H1 (cell line): ENCODE results near the gene MTFMT. TPM values are rescaled to one million over a fixed set of nuclear protein-coding genes. Genes with fewer than 3 reads are reported as not detected.

Experiments used
- CTCF ChIA-PET: fragments of 300-600 bp; sonication (Branson Sonifier 250); formaldehyde crosslinking; loops from one replicate; lab custom pipeline; 2021; ENCODE audit not compliant: partially characterized antibody; lab: Charles Lee
- POLR2A ChIA-PET: fragments of 300-600 bp; sonication (Branson Sonifier 250); formaldehyde crosslinking; loops from one replicate; lab custom pipeline; 2021; ENCODE audit warnings: inconsistent platforms; ENCODE audit not compliant: partially characterized antibody; lab: Charles Lee
- DNase-seq, 2 experiments: peaks; one replicate each; pipeline versions ENCODE4 v3.0.0 to v3.0.0-alpha.2; 2010 to 2022; ENCODE audit warnings: low spot score in 2 of 2, low read depth in 1 of 2, mixed read lengths in 1 of 2
- FAIRE-seq: peaks from 2 replicates; lab custom pipeline; 2011; peaks lifted over from hg19 to GRCh38; lab: Jason Lieb, UNC
- H2AFZ ChIP-seq: 2 replicates; pipeline ENCODE4 v1.8.1; 2012; ENCODE audit warnings: low read length, inconsistent platforms
- H2AK5ac ChIP-seq: 2 replicates; pipeline ENCODE4 v1.6.1; 2013; ENCODE audit warnings: low read depth, low read length
- H2BK120ac ChIP-seq: replicated peaks from 2 replicates; pipeline ENCODE3; 2013; ENCODE audit warnings: low read depth, low read length, inconsistent platforms
- H2BK12ac ChIP-seq: 2 replicates; pipeline ENCODE4 v1.6.1; 2013; ENCODE audit warnings: low read depth, low read length
- H2BK15ac ChIP-seq: 2 replicates; pipeline ENCODE4 v1.6.1; 2013; ENCODE audit warnings: low read length
- H2BK20ac ChIP-seq: 2 replicates; pipeline ENCODE4 v1.6.1; 2013; ENCODE audit warnings: low read length
- H2BK5ac ChIP-seq: 2 replicates; pipeline ENCODE4 v1.6.1; 2013; ENCODE audit warnings: low read depth, low read length
- H3K14ac ChIP-seq: 2 replicates; pipeline ENCODE4 v1.6.1; 2013; ENCODE audit warnings: inconsistent platforms; ENCODE audit not compliant: insufficient read length
- H3K18ac ChIP-seq: 2 replicates; pipeline ENCODE4 v1.6.1; 2013; ENCODE audit warnings: low read length; ENCODE audit errors: extremely low read depth
- H3K23ac ChIP-seq: 2 replicates; pipeline ENCODE4 v1.6.1; 2013; ENCODE audit warnings: inconsistent platforms; ENCODE audit not compliant: insufficient read length
- H3K23me2 ChIP-seq: 2 replicates; pipeline ENCODE4 v1.6.1; 2013; ENCODE audit warnings: low read depth, low read length
- H3K27ac ChIP-seq: 2 replicates; pipeline ENCODE4 v1.6.1; 2011; ENCODE audit warnings: low read depth, low read length, inconsistent platforms
- H3K27me3 ChIP-seq, 4 experiments: replicated peaks in 1 of 4; 1 replicate in 1 of 4; 2 replicates in 3 of 4; pipeline versions ENCODE4 v1.6.1 to v1.8.1; 2011 to 2013; ENCODE audit warnings: low read length in 3 of 4, mild to moderate bottlenecking in 3 of 4, inconsistent platforms in 2 of 4, mixed read lengths in 2 of 4, moderate library complexity in 1 of 4; ENCODE audit not compliant: control insufficient read depth in 3 of 4, insufficient read depth in 3 of 4; ENCODE audit errors: extremely low read depth in 1 of 4
- H3K36me3 ChIP-seq, 4 experiments: 2 replicates each; pipeline versions ENCODE4 v1.6.1 to v1.8.1; 2011 to 2013; ENCODE audit warnings: mild to moderate bottlenecking in 4 of 4, low read length in 3 of 4, moderate library complexity in 2 of 4, control low read depth in 1 of 4, inconsistent platforms in 1 of 4; ENCODE audit not compliant: insufficient read depth in 4 of 4, control insufficient read depth in 2 of 4
- H3K4ac ChIP-seq: replicated peaks from 2 replicates; pipeline ENCODE3; 2013; ENCODE audit warnings: low read length, low read depth, mixed read lengths, inconsistent platforms; ENCODE audit not compliant: insufficient read length
- H3K4me1 ChIP-seq, 4 experiments: replicated peaks in 1 of 4; 1 replicate in 1 of 4; 2 replicates in 3 of 4; pipeline versions ENCODE4 v1.6.1 to v1.8.1; 2011 to 2013; ENCODE audit warnings: low read length in 3 of 4, inconsistent platforms in 2 of 4, mixed read lengths in 1 of 4; ENCODE audit not compliant: insufficient read depth in 4 of 4, control insufficient read depth in 3 of 4
- H3K4me2 ChIP-seq, 2 experiments: 2 replicates each; pipeline versions ENCODE4 v1.6.1 to v1.8.1; 2011 to 2013; ENCODE audit warnings: low read depth in 2 of 2, low read length in 2 of 2, control low read depth in 1 of 2, inconsistent platforms in 1 of 2, mild to moderate bottlenecking in 1 of 2; ENCODE audit not compliant: insufficient read depth in 1 of 2
- H3K4me3 ChIP-seq, 4 experiments: fragments of 200-600, 300-600 bp in 1 of 4; sonication (generic), shearing (Covaris generic), sonication (Bioruptor Twin) in 1 of 4; 2 replicates each; pipeline versions ENCODE4 v1.5.1 to v1.8.1; 2011 to 2016; ENCODE audit warnings: low read length in 4 of 4, low read depth in 3 of 4, control low read depth in 2 of 4, inconsistent platforms in 2 of 4, mild to moderate bottlenecking in 2 of 4, mixed read lengths in 1 of 4, moderate library complexity in 1 of 4; ENCODE audit not compliant: insufficient read depth in 2 of 4; ENCODE audit errors: extremely low read depth in 1 of 4
- H3K56ac ChIP-seq: replicated peaks from 2 replicates; pipeline ENCODE3; 2013; ENCODE audit warnings: low read depth, mild to moderate bottlenecking, mixed read lengths, low read length, inconsistent platforms; ENCODE audit not compliant: insufficient read length
- H3K79me1 ChIP-seq: 2 replicates; pipeline ENCODE4 v1.6.1; 2013; ENCODE audit warnings: low read depth, low read length, control low read depth
- H3K79me2 ChIP-seq, 2 experiments: 2 replicates each; pipeline versions ENCODE4 v1.6.1 to v1.8.1; 2012 to 2013; ENCODE audit warnings: low read length in 2 of 2, mild to moderate bottlenecking in 2 of 2, inconsistent platforms in 1 of 2; ENCODE audit not compliant: insufficient read depth in 2 of 2, control insufficient read depth in 1 of 2
- H3K9ac ChIP-seq, 4 experiments: replicated peaks in 1 of 4; 1 replicate in 1 of 4; 2 replicates in 3 of 4; pipeline versions ENCODE4 v1.6.1 to v1.8.1; 2011 to 2013; ENCODE audit warnings: low read depth in 3 of 4, low read length in 3 of 4, control low read depth in 2 of 4, mild to moderate bottlenecking in 2 of 4, moderate library complexity in 2 of 4, inconsistent platforms in 1 of 4; ENCODE audit errors: extremely low read depth in 1 of 4
- H3K9me3 ChIP-seq, 2 experiments: 2 replicates each; pipeline versions ENCODE4 v1.6.1 to v1.8.1; 2012 to 2013; ENCODE audit warnings: mild to moderate bottlenecking in 2 of 2, moderate library complexity in 2 of 2, control low read depth in 1 of 2, inconsistent platforms in 1 of 2, low read depth in 1 of 2, low read length in 1 of 2, mixed read lengths in 1 of 2; ENCODE audit not compliant: insufficient read depth in 2 of 2
- H4K20me1 ChIP-seq, 2 experiments: replicated peaks in 1 of 2; 2 replicates each; pipeline versions ENCODE3 to v1.8.1; 2011 to 2013; ENCODE audit warnings: inconsistent platforms in 2 of 2, low read length in 2 of 2, mild to moderate bottlenecking in 1 of 2; ENCODE audit not compliant: insufficient read depth in 2 of 2, control insufficient read depth in 1 of 2
- H4K5ac ChIP-seq: 2 replicates; pipeline ENCODE4 v1.6.1; 2013; ENCODE audit warnings: low read length, low read depth, mixed read lengths, inconsistent platforms; ENCODE audit not compliant: insufficient read length
- H4K8ac ChIP-seq: 2 replicates; pipeline ENCODE4 v1.8.0; 2013; ENCODE audit warnings: mild to moderate bottlenecking, moderate library complexity, low read length, inconsistent platforms; ENCODE audit not compliant: insufficient read depth; ENCODE audit errors: extremely low read depth
- H4K91ac ChIP-seq: replicated peaks from 2 replicates; pipeline ENCODE3; 2013; ENCODE audit warnings: low read length, mixed read lengths, inconsistent platforms; ENCODE audit not compliant: insufficient read length
- FOSL1 ChIP-seq: IDR thresholded peaks from 2 replicates; pipeline ENCODE4 v1.6.1; 2011; ENCODE audit warnings: mild to moderate bottlenecking, low read depth, low read length, moderate library complexity; ENCODE audit not compliant: insufficient read depth
- HDAC2 ChIP-seq, 2 experiments: fragments of 300-600 bp in 1 of 2; sonication (generic) in 1 of 2; IDR thresholded peaks; 2 replicates each; pipeline ENCODE4 v1.6.1; 2011 to 2012; ENCODE audit warnings: low read depth in 2 of 2, low read length in 2 of 2, mild to moderate bottlenecking in 2 of 2, moderate library complexity in 2 of 2, borderline replicate concordance in 1 of 2, inconsistent platforms in 1 of 2
- JUN ChIP-seq: IDR thresholded peaks from 2 replicates; pipeline ENCODE4 v1.6.1; 2011; ENCODE audit warnings: low read depth, mild to moderate bottlenecking, improper control_type of control experiment, low read length
- NRF1 ChIP-seq: IDR thresholded peaks from 2 replicates; pipeline ENCODE4 v1.6.1; 2011; ENCODE audit warnings: mild to moderate bottlenecking, low read depth, low read length, improper control_type of control experiment
- RBBP5 ChIP-seq: IDR thresholded peaks from 2 replicates; pipeline ENCODE4 v1.7.1; 2012; ENCODE audit warnings: low read depth, mild to moderate bottlenecking, inconsistent platforms, low read length, moderate library complexity, borderline replicate concordance
- WGBS, 2 experiments: shearing (Covaris generic) in 1 of 2; methylation state at CpG; one replicate each; pipeline versions ENCODE4 v1.1.6 to v1.1.7; 2013 to 2015; ENCODE audit warnings: low lambda C conversion rate in 2 of 2, mixed read lengths in 2 of 2, inconsistent platforms in 1 of 2, low coverage in 1 of 2, missing lambda C conversion rate in 1 of 2; ENCODE audit not compliant: insufficient replicate concordance in 2 of 2, insufficient coverage in 1 of 2, insufficient read length in 1 of 2; ENCODE audit errors: extremely low coverage in 1 of 2, missing lambda C conversion rate in 1 of 2; 5-methylcytosine and 5-hydroxymethylcytosine counted together
- polyA plus RNA-seq, 7 experiments: library from polyadenylated mRNA; depleted of rRNA in 3 of 7; stranded (reverse) in 5 of 7; unstranded in 2 of 7; fragments of >200 nt in 5 of 7; fragments of 200-250 nt in 2 of 7; gene quantifications; 1 replicate in 5 of 7; 2 replicates in 1 of 7; 4 replicates in 1 of 7; pipeline versions ENCODE4 v1.2.1 to v1.2.3, GENCODE V29; 2011 to 2013; ENCODE audit warnings: missing spikeins in 2 of 7, mixed read lengths in 2 of 7
- total RNA-seq: library from RNA; stranded (reverse); fragmentation: NEBNext Ultra II Directional; extraction: Animal tissue kit (Norgen Biotek cat#: 25700); gene quantifications from 2 replicates; pipeline ENCODE4 v1.2.1, GENCODE V29; 2021
- TF ChIP-seq, protein P1 (sequence below): IDR thresholded peaks from 2 replicates; pipeline ENCODE4 v1.6.1; 2012; ENCODE audit warnings: low read length, inconsistent platforms
- TF ChIP-seq, protein P2 (sequence below): IDR thresholded peaks from 2 replicates; pipeline ENCODE4 v1.6.1; 2011; ENCODE audit warnings: low read length, improper control_type of control experiment

MTFMT gene
- total and polyA plus RNA-seq, 2 of the 8 experiments (the other 6 are each of a cell fraction or from before 2014, with no cell fraction given), result 7.7 to 20.8 TPM

DNA sequence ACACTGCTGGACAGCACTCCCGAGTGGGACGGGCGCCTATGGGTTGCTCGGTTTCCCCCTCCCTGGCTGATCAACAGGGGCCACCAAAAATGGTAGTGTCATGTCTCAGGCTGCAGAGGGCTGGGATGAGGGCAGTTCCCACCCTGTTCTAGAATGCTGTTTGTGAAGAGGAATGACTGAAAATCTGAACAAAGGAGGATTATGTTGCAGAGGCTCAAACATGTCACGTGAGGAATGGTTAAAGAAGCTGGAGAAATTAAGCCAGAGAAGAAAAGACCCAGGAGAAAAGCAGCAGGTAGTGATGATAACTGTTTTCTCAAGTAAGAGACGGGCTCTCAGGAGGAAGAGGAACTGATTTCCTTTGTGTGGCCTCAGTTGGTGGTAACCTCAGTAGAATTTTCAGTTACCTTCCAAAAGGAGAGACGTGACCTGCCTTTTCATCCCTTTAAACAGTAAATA, 50.2 kb downstream of the MTFMT start:
- H3K27me3 ChIP-seq, result no peaks in the 10 kb centered on the region
- DNase-seq (no peak), FAIRE-seq (peak; percentile 82)
- no peak overlapping the region for H2BK20ac ChIP-seq
- peak overlapping the region; percentile 32 for H4K5ac ChIP-seq
- no peak overlapping the region for H4K8ac ChIP-seq
- ChIA-PET POLR2A (interaction anchor here (0.8 to 2.3 kb wide), 6 partner anchors 9 to 298 kb away, joined by 3 to 12 read pairs (median 3); no protein-coding TSS in a partner anchor), CTCF (interaction anchor here (0.7 to 1.2 kb wide), 4 partner anchors 18 to 188 kb away, joined by 3 to 5 read pairs (median 3); no protein-coding TSS in a partner anchor)
- H3K79me1 ChIP-seq, result no peaks in the 10 kb centered on the region
- H3K14ac ChIP-seq, result no peak overlapping the region
- H3K4me1 ChIP-seq, result peaks cover 3 to 6% (median 4%) of the 10 kb centered on the region in 4 experiments; a peak in 5 of 7 replicates
- H3K23me2 ChIP-seq, result no peaks in the 10 kb centered on the region
- H3K56ac ChIP-seq, result no peak overlapping the region
- peaks cover 0 to 1% of the 10 kb centered on the region in 2 experiments for H4K20me1 ChIP-seq
- WGBS, 2 experiments, result 45% methylated on average over 7 of the region's 7 CpGs; no CpG with 5 or more reads in 1 of the 2 experiments
- no peak overlapping the region for H3K18ac ChIP-seq
- peak overlapping the region; percentile 25 to 56; a peak in 3 of 4 replicates for H3K4me2 ChIP-seq
- H4K91ac ChIP-seq, result no peak overlapping the region
- H3K9ac ChIP-seq, result no peak overlapping the region; a peak in 2 of 7 replicates
- H3K23ac ChIP-seq, result no peak overlapping the region
- H2AK5ac ChIP-seq, result no peak overlapping the region
- H3K9me3 ChIP-seq, result no peaks in the 10 kb centered on the region
- no peak overlapping the region for H2BK5ac ChIP-seq
- peak overlapping the region; percentile 53; the same call in 1 of the 2 replicates for H3K27ac ChIP-seq
- peak overlapping the region in 1 of 4 experiments; percentile 1; a peak in 1 of 8 replicates for H3K4me3 ChIP-seq
- no peaks in the 10 kb centered on the region; a peak in 1 of 4 replicates for H3K79me2 ChIP-seq
- no peak overlapping the region for H2BK120ac ChIP-seq
- no peak overlapping the region for H2BK12ac ChIP-seq
- H3K4ac ChIP-seq, result no peak overlapping the region
- H2BK15ac ChIP-seq, result no peak overlapping the region; the same call in 1 of the 2 replicates
- peaks cover 0 to 30% (median 3%) of the 10 kb centered on the region in 4 experiments; a peak in 5 of 8 replicates for H3K36me3 ChIP-seq
- H2AFZ ChIP-seq, result no peak overlapping the region
- 0 out of 4 replicates have a peak, but pooled peaks of 1 of the 2 experiments have one; percentile 19 for TF ChIP-seq HDAC2 (IDR thresholded peaks at IDR 0.05; ENCODE audit: borderline replicate concordance in 1 of 2, low read depth in 2 of 2, low read length in 2 of 2)
- no peak for TF ChIP-seq JUN
- no peak for TF ChIP-seq NRF1
- TF ChIP-seq, protein P1, sequence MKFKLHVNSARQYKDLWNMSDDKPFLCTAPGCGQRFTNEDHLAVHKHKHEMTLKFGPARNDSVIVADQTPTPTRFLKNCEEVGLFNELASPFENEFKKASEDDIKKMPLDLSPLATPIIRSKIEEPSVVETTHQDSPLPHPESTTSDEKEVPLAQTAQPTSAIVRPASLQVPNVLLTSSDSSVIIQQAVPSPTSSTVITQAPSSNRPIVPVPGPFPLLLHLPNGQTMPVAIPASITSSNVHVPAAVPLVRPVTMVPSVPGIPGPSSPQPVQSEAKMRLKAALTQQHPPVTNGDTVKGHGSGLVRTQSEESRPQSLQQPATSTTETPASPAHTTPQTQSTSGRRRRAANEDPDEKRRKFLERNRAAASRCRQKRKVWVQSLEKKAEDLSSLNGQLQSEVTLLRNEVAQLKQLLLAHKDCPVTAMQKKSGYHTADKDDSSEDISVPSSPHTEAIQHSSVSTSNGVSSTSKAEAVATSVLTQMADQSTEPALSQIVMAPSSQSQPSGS, result no peak
- 0 out of 2 replicates have a peak, but pooled peaks have one; percentile 17 for TF ChIP-seq RBBP5
- TF ChIP-seq, protein P2, sequence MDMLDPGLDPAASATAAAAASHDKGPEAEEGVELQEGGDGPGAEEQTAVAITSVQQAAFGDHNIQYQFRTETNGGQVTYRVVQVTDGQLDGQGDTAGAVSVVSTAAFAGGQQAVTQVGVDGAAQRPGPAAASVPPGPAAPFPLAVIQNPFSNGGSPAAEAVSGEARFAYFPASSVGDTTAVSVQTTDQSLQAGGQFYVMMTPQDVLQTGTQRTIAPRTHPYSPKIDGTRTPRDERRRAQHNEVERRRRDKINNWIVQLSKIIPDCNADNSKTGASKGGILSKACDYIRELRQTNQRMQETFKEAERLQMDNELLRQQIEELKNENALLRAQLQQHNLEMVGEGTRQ, result peak; percentile 75
- no peak for TF ChIP-seq FOSL1
